Measurements from ENCODE around the gene DCXR.

- TF ChIP-seq CTCF (IDR thresholded peaks at IDR 0.05; ENCODE audit: extremely low read depth in 1 of 2, insufficient read depth in 1 of 2, low read depth in 1 of 2, low read length in 2 of 2) (no peak), EZH2 (IDR thresholded peaks at IDR 0.05; ENCODE audit: borderline replicate concordance, low read depth, low read length, severe bottlenecking) (no peak), POLR2AphosphoS5 (IDR thresholded peaks at IDR 0.05; ENCODE audit: insufficient read depth, low read depth, low read length) (no peak)
Observed at GRCh38 chr17:82031303-82031884, 6.1 kb downstream of the DCXR start, which contains the start of gene RAC3.

Measured in endothelial cell of umbilical vein (primary cell).